ENCODE measurements around the gene MANSC1.

Gene MANSC1

DNA sequence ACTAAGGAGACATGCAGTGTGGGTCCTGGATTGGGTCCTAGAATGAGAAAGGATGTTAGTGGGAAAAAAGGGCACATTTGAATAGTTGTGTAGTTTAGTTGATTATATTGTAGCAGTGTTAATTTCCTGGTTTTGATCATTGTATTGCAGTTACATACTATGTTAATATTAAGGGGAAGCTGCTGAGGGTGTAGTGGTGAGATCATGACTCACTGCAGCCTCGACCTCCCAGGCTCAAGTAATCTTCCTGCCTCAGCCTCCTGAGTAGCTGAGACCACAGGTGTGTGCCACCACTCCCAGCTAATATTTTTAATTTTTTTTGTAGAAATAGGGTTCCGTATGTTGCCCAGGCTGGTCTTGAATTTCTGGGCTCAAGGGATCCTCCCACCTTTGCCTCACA, 28.6 kb upstream of the MANSC1 start:
- TF ChIP-seq, protein P1, sequence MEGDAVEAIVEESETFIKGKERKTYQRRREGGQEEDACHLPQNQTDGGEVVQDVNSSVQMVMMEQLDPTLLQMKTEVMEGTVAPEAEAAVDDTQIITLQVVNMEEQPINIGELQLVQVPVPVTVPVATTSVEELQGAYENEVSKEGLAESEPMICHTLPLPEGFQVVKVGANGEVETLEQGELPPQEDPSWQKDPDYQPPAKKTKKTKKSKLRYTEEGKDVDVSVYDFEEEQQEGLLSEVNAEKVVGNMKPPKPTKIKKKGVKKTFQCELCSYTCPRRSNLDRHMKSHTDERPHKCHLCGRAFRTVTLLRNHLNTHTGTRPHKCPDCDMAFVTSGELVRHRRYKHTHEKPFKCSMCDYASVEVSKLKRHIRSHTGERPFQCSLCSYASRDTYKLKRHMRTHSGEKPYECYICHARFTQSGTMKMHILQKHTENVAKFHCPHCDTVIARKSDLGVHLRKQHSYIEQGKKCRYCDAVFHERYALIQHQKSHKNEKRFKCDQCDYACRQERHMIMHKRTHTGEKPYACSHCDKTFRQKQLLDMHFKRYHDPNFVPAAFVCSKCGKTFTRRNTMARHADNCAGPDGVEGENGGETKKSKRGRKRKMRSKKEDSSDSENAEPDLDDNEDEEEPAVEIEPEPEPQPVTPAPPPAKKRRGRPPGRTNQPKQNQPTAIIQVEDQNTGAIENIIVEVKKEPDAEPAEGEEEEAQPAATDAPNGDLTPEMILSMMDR (conservative IDR thresholded peaks at IDR 0.05; ENCODE audit: low read depth, low read length), result no peak
- no peak overlapping the region for H3K4me3 ChIP-seq (ENCODE audit: low read depth, low read length)
- DNase-seq (ENCODE audit: low read depth), result no peak

GRCh38 chr12:12376646-12377448, 26.8 kb upstream of the MANSC1 start:
- TF ChIP-seq, protein P1 (conservative IDR thresholded peaks at IDR 0.05; ENCODE audit: low read depth, low read length), result peak; percentile 60
- peak; percentile 91 for DNase-seq (ENCODE audit: low read depth)
- H3K4me3 ChIP-seq (ENCODE audit: low read depth, low read length), result no peak overlapping the region

GRCh38 chr12:12372946-12373722, 23.1 kb upstream of the MANSC1 start:
- DNase-seq (ENCODE audit: low read depth), result no peak
- no peak overlapping the region for H3K4me3 ChIP-seq (ENCODE audit: low read depth, low read length)
- TF ChIP-seq, protein P1 (conservative IDR thresholded peaks at IDR 0.05; ENCODE audit: low read depth, low read length), result no peak

DNA sequence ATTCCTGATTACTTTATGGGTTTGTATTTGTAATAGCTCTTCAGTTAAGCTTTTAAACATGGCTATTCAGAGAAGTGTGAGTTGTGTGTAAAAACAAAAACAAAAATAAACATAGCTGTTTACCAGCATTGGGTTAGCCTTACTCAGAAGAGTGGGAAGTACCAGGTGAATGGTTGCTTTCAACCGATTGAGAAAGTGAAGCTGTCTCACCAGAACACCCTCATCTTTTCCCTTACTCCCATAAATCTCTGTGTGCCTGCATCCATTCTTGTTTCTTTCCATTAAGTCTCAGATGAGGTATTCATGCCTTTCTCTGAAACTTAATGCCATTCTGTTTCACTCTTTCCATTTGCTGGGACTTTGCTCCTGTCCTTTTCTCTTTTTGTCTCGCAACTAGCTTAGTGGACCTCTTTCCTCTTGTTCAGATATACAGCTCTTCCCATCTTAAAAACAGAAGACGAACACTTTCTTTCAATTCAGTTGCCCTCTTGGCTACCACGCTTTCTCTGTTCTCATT, 17.5 kb upstream of the MANSC1 start:
- DNase-seq (ENCODE audit: low read depth), result no peak
- TF ChIP-seq, protein P1 (conservative IDR thresholded peaks at IDR 0.05; ENCODE audit: low read depth, low read length), result no peak
- H3K4me3 ChIP-seq (ENCODE audit: low read depth, low read length), result no peak overlapping the region

- TF ChIP-seq, protein P1 (conservative IDR thresholded peaks at IDR 0.05; ENCODE audit: low read depth, low read length), result no peak
- H3K4me3 ChIP-seq (ENCODE audit: low read depth, low read length), result no peak overlapping the region
- DNase-seq (ENCODE audit: low read depth), result no peak
Observed at GRCh38 chr12:12366701-12367481, 16.8 kb upstream of the MANSC1 start.

- DNase-seq (ENCODE audit: low read depth), result peak; percentile 52
- TF ChIP-seq, protein P1 (conservative IDR thresholded peaks at IDR 0.05; ENCODE audit: low read depth, low read length), result no peak
- no peak overlapping the region for H3K4me3 ChIP-seq (ENCODE audit: low read depth, low read length)
Observed at GRCh38 chr12:12365931-12366431, 15.9 kb upstream of the MANSC1 start.

Measured in choroid plexus epithelial cell (primary cell).